ENCODE data around the gene CCDC116. TPM values are rescaled to one million over a fixed set of nuclear protein-coding genes. Genes with fewer than 3 reads are reported as not detected.
A peak's percentile ranks its signal among the peaks of the same experiment; 100 is the strongest.
"Not testable (repeated sequence)": the region's sequence is repeated elsewhere in the genome, so short reads cannot be mapped to it uniquely, and the experiment has no call there.

Gene CCDC116
- total RNA-seq, 1 experiment from 2014 or later, result 0.33 TPM

DNA sequence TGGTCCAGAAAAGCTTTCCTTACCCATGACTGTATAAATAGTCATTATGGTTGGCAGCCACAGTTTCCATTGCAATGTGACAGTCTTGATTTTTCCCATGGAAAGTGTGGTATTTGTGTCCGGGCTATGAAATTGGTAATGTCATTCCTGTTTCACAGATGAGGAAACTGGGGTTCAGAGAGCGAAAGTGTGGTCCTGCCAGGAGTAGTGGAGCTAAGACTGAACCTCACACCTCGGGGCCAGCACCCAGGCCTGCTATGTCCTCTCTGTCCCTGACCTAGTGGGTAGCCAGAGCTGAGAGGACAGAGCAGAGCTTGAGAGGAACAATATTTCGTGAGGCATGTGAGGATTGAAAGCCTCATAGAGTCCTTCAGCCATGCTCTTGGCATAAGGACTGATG lies 1.5 kb upstream of the CCDC116 start:
- DNase-seq (ENCODE audit: low spot score), result no peak

DNA sequence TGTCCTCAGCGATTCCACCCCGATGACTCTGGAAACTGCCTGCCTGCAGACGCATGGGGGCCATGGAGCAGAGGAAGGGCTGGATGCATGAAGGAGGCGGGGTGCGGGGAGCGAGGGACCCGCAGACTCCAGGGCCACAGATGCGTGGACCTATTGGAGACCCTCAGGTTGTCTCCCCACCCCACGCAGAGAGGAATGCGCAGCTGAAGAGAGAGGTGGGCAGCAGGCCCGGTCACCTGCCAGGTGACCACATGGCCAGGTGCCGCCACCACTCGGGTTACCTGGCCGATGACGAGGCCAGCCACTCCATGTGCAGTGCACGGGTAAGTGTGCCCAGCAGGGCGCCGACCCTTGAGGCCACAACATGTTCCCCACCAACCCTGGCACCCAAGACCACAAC lies 371 bp downstream of the CCDC116 start:
- no peak for DNase-seq (ENCODE audit: low spot score)

DNA sequence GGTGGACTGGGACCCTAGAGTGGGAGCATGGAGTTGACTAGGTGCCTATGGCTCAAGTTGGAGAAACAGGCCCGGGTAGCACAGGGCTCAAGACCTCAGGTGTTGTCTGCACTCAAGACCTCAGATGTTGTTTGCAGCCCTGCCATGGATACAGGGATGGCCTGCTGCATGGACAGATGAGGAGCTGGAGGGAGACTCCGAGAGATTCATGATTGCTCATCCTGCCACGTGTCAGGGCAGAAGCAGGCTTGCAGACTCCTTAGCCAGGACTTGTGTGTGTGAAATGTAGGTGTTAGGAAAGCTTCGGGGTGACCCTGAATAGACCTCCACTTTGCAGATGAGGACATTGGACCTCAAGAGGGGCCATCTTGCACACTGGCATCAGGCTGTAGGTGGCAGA lies 921 bp downstream of the CCDC116 start:
- no peak for DNase-seq (ENCODE audit: low spot score)

DNA sequence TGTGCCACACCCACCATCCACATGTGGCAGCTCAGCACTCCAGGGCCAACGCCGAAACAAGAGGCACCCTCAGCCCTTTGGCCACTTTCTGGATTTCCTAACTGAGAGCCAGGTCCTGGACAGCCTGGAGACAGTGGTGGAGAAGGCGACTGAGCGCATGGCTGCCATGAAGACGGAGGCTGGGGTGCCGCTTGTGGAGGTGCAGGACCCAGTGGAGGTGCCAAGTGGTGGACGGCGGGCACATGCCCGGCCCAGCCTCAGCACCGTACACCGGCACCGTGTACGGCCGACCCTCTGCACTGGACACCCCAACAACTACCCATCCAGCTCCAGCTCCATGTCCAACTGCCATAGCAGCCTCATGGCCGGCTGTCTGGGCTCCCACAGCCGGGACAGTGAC lies 1.5 kb downstream of the CCDC116 start:
- no peak for DNase-seq (ENCODE audit: low spot score)

DNA sequence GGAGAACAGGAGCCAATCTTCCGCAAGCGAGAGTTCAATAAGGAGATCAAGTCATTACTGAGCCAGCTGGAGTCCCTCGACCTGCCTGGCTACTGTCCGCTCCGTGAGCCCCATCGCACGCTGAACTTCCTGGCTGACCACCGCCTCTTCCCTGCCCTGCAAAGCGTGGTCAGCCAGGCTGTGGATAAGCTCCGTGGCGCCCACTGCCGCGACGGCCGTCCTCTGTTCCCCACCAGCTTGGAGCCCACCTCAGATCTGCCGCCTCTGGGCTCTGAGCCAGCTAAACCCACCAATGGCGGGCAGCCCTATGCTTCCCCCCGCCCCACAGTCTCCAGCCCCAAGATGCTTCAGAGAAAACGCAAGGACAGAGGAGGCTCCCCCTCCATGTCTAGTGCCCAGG lies 2.3 kb downstream of the CCDC116 start:
- DNase-seq (ENCODE audit: low spot score), result no peak

DNA sequence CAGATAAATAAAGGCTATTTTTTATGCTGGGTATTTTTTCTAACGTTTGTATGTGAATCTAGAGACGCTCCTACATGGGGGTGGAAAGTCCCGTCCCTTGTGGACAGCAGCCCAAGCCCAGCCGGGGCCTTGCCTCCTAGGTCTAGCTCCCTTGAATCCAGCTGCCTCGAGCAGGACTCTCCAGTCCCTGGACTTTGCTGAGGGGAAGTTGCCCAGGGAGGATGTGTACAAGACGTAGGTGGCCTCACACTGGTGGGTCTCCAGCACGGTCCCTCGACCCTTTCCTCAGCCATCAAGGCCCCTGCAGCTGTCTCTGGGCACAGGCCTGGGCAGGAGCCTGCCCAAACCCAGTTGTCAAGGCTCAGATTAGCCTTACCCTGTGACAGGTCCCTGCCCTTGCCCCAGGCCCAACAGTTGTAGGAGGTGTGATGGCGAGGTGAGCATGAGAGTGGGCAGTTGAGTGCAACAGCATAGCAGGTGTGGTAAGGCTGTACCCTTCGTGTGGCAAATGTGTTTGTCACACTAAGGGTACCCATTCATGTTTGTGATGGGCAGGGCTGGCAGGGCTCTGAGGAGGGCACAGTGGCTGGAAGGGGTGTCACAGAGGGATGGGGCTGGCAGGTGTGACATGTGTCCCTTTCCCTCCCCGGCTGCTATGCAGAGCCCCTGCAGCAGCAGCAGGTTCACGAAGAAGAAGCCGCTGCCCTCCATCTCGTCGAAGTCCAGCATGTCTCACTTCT lies 3.4 kb downstream of the CCDC116 start:
- no peak for DNase-seq (ENCODE audit: low spot score)

DNA sequence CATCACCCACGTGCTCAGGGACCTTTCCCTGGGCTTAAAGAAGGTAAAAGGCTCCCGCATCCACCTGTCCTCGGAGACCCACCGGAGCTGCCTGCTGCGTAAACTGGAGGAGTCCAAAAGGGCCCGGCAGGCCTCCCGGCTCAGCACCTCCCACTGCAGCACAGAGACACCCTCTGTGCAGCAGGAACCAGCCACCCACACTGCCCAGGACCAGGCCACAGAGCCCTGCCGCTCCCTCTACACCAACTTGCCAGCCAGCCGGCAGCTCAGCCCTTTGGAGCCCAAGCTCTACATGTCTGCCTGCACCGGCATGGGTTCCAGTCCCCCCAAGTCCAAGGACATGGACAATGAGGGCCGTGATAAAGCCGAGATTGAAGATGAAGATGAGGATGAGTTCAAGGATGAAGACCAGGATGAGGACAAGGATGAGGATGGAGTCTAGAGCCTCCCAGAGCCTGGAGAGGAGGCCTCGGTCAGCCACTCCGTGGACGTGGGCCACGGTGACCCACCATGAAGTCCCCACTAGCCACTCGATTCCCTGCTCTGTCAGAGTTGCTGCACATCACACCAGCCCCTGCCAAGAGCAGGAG lies 4.2 kb downstream of the CCDC116 start:
- no peak for DNase-seq (ENCODE audit: low spot score)

DNA sequence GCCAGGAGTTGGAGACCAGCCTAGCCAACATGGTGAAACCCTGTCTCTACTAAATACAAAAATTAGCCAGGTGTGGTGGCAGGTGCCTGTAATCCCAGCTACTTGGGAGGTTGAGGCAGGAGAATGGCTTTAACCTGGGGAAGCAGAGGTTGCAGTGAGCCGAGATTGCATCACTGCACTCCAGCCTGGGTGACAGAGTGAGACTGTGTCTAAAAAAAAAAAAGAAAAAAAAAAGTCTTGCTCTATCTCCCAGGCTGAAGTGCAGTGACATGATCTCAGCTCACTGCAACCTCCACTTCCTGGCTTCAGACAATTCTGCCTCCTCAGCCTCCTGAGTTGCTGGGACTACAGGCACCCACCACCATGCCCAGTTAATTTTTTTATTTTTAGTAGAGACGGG lies 4.9 kb downstream of the CCDC116 start:
- not testable (repeated sequence) for DNase-seq (ENCODE audit: low spot score)

DNA sequence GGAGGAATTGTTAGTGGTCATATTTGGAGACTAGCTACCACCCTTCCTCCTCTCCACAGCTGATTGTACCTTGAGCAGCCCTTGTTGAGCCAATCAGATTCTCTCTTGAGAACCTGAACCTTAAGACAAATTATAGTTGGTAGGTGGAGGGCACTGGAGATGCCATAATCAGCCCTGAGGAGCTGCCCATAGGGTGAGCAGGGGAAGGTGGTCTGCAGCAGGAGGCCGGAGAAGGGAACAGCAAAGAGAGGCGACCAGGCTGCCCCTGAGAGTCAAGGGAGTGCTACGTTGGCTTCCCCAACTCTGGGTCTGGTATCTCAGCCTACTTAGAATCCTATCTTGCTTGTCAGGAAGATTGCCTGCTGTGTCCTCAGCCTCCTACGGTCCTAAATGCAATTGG lies 6.8 kb downstream of the CCDC116 start:
- DNase-seq (ENCODE audit: low spot score), result no peak

DNA sequence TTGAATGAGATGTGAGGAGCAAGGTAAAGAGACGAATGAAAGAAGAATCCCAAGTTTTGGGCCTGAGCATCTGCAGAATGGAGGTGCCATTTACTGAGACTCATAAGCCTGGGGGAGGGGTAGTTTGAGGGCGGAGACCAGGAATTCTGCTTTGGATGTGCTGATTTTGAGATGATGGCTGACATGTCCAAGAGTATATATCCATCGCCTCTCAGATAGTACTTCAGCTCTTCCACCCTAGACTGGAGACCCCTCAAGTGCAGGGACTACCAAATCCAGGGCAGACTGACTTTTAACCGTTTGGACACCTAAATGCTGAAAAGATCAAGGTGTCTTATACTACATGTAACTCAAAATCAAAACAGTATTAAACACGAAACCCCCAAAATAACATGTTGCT lies 8.2 kb downstream of the CCDC116 start:
- no peak for DNase-seq (ENCODE audit: low spot score)

DNA sequence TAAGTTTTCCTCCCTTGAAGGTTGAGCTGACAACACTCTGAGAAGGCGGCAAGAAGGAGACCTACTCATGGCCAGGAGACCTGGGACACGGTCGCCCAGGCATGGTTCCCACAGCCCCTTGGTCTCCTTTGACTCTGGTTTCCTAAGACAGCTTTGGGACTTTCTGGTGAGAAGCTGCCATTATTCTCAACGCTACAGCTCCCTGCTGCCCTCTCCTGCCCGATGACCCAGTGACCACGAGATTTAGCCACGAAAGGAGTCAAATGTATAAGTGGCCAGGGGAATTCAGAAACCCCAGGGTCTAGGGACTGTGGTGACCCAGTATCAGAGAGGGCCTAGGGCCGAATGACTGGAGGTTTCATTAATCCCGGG lies 8.8 kb downstream of the CCDC116 start:
- DNase-seq (ENCODE audit: low spot score), result peak; percentile 70

DNA sequence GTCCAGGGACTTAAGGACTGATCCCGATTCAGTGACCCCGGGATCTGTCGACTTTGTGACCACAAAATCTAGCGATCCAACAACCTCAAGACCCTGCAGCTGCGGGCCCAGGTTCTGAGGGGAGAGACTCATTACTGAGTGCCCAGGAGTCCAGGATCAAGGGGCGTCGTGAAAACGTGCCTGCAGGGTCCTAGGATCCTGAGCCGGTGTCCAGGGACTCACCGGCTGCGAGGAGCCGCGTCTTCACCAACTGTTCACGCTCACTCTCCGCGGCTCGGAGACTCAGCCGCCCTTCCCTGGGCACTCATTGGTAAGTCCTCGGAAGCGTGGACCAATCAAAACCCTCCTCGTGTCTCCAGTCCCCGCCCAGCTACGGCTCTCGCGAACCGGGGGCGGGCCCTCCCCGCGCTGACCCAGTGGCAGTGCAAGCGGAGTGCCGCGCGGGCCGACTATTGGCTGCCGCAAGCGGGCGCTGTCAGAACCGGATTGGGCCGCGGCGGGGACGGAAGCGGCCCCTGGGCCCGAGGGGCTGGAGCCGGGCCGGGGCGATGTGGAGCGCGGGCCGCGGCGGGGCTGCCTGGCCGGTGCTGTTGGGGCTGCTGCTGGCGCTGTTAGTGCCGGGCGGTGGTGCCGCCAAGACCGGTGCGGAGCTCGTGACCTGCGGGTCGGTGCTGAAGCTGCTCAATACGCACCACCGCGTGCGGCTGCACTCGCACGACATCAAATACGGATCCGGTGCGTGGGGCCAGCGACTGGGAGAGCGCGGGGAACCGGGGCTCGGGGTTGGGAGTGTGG lies 9.4 kb downstream of the CCDC116 start, which contains the start of gene SDF2L1:
Gene SDF2L1, plus strand, starts transcription at position 514 of the 795 bp plus-strand sequence. Its CDS starts 35 bp downstream, at position 549.
- DNase-seq (ENCODE audit: low spot score), result peak; percentile 94

DNA sequence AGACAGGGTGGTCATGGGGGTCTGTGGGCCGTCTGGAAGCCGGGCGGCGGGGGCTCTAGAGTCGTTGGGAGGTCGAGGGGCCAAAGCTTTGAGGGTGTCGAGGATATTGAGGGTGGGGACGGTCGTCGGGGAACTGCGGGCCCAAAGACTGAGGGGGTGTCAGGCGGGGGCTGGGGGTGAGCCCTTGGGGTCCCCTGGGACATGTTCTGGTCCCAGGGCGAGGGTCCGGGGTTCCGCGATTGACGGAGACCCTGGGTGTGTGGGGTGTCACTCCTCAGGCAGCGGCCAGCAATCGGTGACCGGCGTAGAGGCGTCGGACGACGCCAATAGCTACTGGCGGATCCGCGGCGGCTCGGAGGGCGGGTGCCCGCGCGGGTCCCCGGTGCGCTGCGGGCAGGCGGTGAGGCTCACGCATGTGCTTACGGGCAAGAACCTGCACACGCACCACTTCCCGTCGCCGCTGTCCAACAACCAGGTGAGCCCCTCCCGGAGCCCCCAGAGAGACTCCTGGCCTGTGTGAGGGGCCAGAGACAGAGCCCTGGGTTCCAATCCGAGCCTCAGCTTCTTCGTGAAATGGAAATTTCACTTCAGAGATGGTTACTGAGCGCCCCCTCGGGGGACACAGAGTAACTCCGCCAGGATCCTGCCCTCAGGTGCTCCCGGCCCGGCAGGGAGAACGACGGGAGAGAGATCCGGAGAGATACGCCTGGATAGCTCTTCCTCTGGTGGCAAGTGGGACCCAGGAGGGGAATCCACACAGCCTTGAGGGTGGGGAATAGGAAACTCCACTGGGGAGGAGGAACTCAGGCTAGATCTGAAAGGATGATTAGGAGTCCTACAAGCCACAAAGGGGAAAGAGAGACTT lies 10.3 kb downstream of the CCDC116 start:
- DNase-seq (ENCODE audit: low spot score), result peak; percentile 65

DNA sequence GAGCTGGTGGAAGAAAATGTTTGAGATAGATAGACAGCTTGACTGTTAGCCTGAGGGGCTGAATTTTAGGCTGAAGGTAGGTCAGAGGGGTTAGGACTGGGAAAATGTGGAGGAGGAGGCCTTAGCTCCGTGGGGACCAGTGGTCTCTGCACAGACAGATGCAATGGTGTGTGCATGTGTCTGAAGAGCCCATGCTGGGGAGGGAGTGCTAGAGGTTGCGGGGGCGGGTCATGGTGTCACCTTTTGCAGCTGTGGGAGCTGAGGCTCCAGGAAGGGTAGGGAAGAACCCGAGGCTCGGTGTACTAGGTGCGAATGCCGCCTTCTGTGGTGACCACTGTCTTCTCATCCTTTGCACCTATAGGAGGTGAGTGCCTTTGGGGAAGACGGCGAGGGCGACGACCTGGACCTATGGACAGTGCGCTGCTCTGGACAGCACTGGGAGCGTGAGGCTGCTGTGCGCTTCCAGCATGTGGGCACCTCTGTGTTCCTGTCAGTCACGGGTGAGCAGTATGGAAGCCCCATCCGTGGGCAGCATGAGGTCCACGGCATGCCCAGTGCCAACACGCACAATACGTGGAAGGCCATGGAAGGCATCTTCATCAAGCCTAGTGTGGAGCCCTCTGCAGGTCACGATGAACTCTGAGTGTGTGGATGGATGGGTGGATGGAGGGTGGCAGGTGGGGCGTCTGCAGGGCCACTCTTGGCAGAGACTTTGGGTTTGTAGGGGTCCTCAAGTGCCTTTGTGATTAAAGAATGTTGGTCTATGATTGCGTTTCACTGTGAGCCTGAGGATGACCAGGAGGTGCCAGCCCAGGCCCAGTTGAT lies 11.2 kb downstream of the CCDC116 start:
- DNase-seq (ENCODE audit: low spot score), result no peak

DNA sequence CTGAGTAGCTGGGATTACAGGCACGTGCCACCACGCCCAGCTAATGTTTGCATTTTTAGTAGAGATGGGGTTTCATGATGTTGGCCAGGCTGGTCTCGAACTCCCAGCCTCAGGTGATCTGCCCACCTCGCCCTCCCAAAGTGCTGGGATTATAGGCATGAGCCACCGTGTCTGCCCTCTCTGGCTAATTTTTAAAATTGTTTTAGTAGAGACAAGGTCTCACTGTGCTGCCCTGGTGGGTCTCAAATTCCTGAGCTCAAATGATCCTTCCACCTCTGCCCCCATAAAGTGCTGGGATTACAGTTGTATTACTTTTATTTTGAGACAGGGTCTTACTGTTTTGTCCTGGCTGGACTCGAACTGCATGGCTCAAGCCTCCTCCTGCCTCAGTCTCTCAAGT lies 13.0 kb downstream of the CCDC116 start:
- DNase-seq (ENCODE audit: low spot score), result not testable (repeated sequence)

DNA sequence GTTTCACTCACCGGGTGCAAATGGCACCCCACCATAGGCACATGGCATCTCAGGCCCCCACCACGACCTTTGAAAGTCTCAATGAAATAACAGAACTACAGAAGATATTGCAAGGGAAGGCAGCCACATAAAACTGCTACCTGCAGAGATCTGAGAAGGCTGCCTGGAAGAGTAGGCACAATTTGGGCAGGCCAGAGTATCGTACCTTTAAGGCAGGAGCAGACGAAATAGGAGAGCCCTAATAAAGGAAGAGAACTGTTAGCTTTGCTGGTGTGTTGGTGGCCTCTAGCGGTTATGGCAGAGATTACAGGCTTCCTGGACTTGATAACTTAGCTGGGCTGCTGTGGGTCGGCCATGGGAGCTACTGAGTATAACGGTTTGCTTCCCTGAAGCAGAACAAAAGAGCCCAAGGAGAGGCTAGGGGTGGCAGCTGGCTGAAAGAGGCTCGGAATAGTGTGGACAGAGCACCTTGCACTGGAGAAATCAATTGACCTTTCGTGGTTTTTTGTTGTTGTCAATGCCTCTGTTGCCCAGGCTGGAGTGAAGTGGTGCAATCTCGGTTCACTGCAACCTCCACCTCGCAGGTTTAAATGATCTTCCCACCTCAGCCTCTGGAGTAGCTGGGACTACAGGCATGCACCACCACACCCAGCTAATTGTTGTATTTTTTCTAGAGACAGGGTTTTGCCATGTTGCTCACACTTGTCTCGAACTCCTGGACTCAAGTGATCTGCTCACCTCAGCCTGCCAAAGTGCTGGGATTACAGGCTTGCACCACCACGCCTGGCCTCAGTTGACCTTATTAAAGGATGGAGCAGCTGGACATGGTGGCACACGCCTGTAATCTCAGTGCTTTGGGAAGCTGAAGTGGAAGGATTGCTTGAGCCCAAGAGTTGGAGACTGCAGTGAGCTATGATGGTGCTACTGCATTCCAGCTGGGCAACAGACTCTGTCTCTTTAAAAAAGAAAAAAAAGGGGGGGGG lies 14.3 kb downstream of the CCDC116 start:
- peak; percentile 85 for DNase-seq (ENCODE audit: low spot score)

DNA sequence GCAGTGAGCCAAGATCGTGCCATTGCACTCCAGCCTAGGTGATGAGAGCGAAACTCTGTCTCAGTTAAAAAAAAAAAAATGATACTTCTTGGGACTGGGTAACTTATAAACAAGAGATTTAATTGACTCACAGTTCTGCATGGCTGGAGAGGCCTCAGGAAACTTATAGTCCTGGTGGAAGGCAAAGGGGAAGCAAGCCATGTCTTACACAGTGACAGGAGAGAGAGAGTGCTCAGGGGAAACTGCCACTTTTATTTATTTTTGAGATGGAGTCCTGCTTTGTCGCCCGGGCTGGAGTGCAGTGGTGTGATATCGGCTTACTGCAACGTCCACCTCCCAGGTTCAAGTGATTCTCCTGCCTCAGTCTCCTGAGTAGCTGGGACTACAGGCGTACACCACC lies 17.7 kb downstream of the CCDC116 start:
- DNase-seq (ENCODE audit: low spot score), result no peak

DNA sequence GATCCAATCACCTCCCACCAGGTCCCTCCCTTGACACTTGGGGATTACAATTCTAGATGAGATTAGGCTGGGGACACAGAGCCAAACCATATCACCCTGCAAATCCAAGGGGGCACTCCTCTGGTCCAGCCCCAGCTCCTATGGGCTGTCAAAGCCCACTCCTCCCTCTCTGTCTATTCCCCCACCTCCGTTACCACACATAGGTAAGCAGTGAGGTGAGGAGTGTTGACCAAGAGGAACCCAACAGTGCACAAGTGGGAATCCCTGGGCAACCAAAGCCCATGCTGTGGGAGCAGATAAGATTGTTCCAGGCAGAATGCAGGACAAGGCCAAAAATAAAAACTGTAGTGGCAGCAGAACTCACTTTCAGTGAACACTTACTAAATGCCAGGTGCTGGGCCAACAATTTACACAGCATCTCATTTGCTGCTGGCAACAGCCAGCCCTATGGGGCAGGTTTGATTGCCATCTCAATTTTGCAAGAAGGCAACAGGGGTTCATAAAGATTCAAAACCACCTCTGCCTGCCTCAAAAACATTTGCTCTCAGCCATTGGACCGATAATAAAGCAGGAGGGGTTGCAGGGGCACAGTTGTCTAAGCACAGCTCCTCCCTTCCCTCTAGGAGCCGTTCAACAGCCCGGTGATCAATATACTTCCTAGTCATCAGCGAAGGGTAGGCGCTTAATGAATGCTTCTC lies 18.4 kb downstream of the CCDC116 start:
- DNase-seq (ENCODE audit: low spot score), result no peak

DNA sequence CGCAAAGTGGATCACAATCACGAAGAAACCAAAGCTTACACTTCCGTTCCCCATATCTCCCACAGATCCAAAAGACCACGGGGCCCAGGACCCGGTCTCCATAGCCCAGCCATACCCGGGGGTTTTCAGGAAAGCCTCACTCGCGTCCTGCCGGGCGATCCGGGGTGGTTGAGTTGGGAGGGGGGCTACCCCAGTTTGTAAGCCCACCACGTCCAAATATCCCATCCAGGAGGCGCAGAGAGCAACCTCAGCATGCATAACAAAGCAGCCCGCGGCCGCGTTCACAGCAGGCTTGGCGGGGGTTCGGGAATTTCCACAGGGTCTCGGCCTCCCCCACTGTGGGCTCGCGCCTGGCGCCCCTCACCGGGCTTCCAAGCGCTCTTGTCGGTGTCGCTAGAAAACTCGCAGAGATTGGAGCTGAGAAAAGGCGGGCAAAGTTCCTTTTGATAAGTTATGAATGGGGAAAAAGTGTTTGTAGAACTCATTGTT lies 19.0 kb downstream of the CCDC116 start:
- no peak for DNase-seq (ENCODE audit: low spot score)
